Mesenchymal stem cell (in vitro differentiated cells and primary cell): ENCODE measurements around the gene VPS41.

ENCODE experiments used
- DNase-seq: peaks from one replicate; pipeline ENCODE4 v3.0.0-alpha.2; 2013
- H2AFZ ChIP-seq: one replicate; pipeline ENCODE4 v1.6.1; 2013; ENCODE audit warnings: low read depth, mild to moderate bottlenecking, control low read depth, inconsistent platforms, low read length, moderate library complexity
- H2AK5ac ChIP-seq: 2 replicates; pipeline ENCODE4 v1.6.1; 2013; ENCODE audit warnings: low read length, moderate library complexity, mild to moderate bottlenecking, inconsistent platforms; ENCODE audit not compliant: severe bottlenecking
- H2BK120ac ChIP-seq: one replicate; pipeline ENCODE4 v1.6.1; 2013; ENCODE audit warnings: low read depth, mild to moderate bottlenecking, inconsistent platforms, low read length, moderate library complexity
- H2BK12ac ChIP-seq, 2 experiments: one replicate each; pipeline ENCODE4 v1.6.1; 2013; ENCODE audit warnings: inconsistent platforms in 2 of 2, low read length in 2 of 2, mild to moderate bottlenecking in 2 of 2, moderate library complexity in 2 of 2, control low read depth in 1 of 2
- H2BK15ac ChIP-seq: one replicate; pipeline ENCODE4 v1.6.1; 2013; ENCODE audit warnings: mild to moderate bottlenecking, low read depth, inconsistent platforms; ENCODE audit not compliant: poor library complexity, severe bottlenecking
- H2BK5ac ChIP-seq: 2 replicates; pipeline ENCODE4 v1.6.1; 2013; ENCODE audit warnings: low read depth, mild to moderate bottlenecking, low read length, control low read depth, inconsistent platforms; ENCODE audit not compliant: poor library complexity, severe bottlenecking
- H3K14ac ChIP-seq, 2 experiments: one replicate each; pipeline ENCODE4 v1.6.1; 2013; ENCODE audit warnings: inconsistent platforms in 2 of 2, low read length in 2 of 2, control low read depth in 1 of 2, mild to moderate bottlenecking in 1 of 2, moderate library complexity in 1 of 2
- H3K18ac ChIP-seq, 2 experiments: one replicate each; pipeline ENCODE4 v1.6.1; 2013; ENCODE audit warnings: inconsistent platforms in 2 of 2, low read length in 2 of 2, control low read depth in 1 of 2, low read depth in 1 of 2, mild to moderate bottlenecking in 1 of 2
- H3K23ac ChIP-seq, 2 experiments: one replicate each; pipeline ENCODE4 v1.6.1; 2013; ENCODE audit warnings: inconsistent platforms in 2 of 2, low read length in 2 of 2, mild to moderate bottlenecking in 2 of 2, moderate library complexity in 2 of 2, control low read depth in 1 of 2
- H3K27ac ChIP-seq: 2 replicates; pipeline ENCODE4 v1.5.1; 2013; ENCODE audit warnings: mild to moderate bottlenecking, moderate library complexity, low read length, control low read depth, inconsistent platforms; ENCODE audit not compliant: poor library complexity, severe bottlenecking
- H3K27me3 ChIP-seq, 2 experiments: 2 replicates each; pipeline versions ENCODE4 v1.6.1 to v1.7.0; 2013; ENCODE audit warnings: low read length in 2 of 2, mild to moderate bottlenecking in 2 of 2, moderate library complexity in 2 of 2, control low read depth in 1 of 2, inconsistent platforms in 1 of 2; ENCODE audit not compliant: control insufficient read depth in 1 of 2, insufficient read depth in 1 of 2
- H3K36me3 ChIP-seq, 2 experiments: 2 replicates each; pipeline versions ENCODE4 v1.6.1 to v1.7.0; 2013; ENCODE audit warnings: low read length in 2 of 2, control low read depth in 1 of 2, inconsistent platforms in 1 of 2, low read depth in 1 of 2, mild to moderate bottlenecking in 1 of 2; ENCODE audit not compliant: insufficient read depth in 2 of 2, control insufficient read depth in 1 of 2
- H3K4ac ChIP-seq, 2 experiments: one replicate each; pipeline ENCODE4 v1.6.1; 2013; ENCODE audit warnings: inconsistent platforms in 2 of 2, low read length in 2 of 2, mild to moderate bottlenecking in 2 of 2, moderate library complexity in 2 of 2, control low read depth in 1 of 2, low read depth in 1 of 2
- H3K4me1 ChIP-seq: 2 replicates; pipeline ENCODE4 v1.6.1; 2013; ENCODE audit warnings: low read depth, low read length, control low read depth; ENCODE audit not compliant: control insufficient read depth, insufficient read depth
- H3K4me2 ChIP-seq: 2 replicates; pipeline ENCODE4 v1.6.1; 2013; ENCODE audit warnings: low read length, mild to moderate bottlenecking, inconsistent platforms; ENCODE audit not compliant: poor library complexity, severe bottlenecking
- H3K4me3 ChIP-seq, 2 experiments: 2 replicates each; pipeline versions ENCODE4 v1.5.1 to v1.7.0; 2013; ENCODE audit warnings: low read length in 2 of 2, mild to moderate bottlenecking in 2 of 2, control low read depth in 1 of 2, low read depth in 1 of 2; ENCODE audit not compliant: insufficient read depth in 1 of 2
- H3K79me1 ChIP-seq: replicated peaks from 2 replicates; pipeline ENCODE4 v1.6.1; 2013; ENCODE audit warnings: mild to moderate bottlenecking, control low read depth, low read length, inconsistent platforms; ENCODE audit not compliant: poor library complexity, severe bottlenecking
- H3K9ac ChIP-seq: 2 replicates; pipeline ENCODE4 v1.7.0; 2013; ENCODE audit warnings: mild to moderate bottlenecking, low read length, moderate library complexity
- H3K9me3 ChIP-seq: 2 replicates; pipeline ENCODE4 v1.7.0; 2013; ENCODE audit warnings: mild to moderate bottlenecking, low read length; ENCODE audit not compliant: control insufficient read depth
- H4K8ac ChIP-seq: one replicate; pipeline ENCODE4 v1.6.1; 2013; ENCODE audit warnings: inconsistent platforms, mild to moderate bottlenecking, low read length, moderate library complexity
- H4K91ac ChIP-seq: one replicate; pipeline ENCODE4 v1.6.1; 2013; ENCODE audit warnings: mild to moderate bottlenecking, low read length, inconsistent platforms
- WGBS: methylation state at CpG from one replicate; pipeline ENCODE4 v1.1.7; 2013; ENCODE audit warnings: mixed read lengths; 5-methylcytosine and 5-hydroxymethylcytosine counted together

Gene VPS41

GRCh38 chr7:38928506-38928905 is 19.5 kb upstream of the VPS41 start:
- no peak overlapping the region for H2AFZ ChIP-seq
- H3K4ac ChIP-seq = no peak overlapping the region
- WGBS = 95% methylated on average over 3 of the region's 3 CpGs
- H3K27ac ChIP-seq = no peak overlapping the region
- peaks cover 0 to under 1% of the 10 kb centered on the region in 2 experiments for H3K27me3 ChIP-seq
- no peak overlapping the region for H3K14ac ChIP-seq
- no peak overlapping the region for H2BK120ac ChIP-seq
- no peak overlapping the region for H3K4me3 ChIP-seq
- peak overlapping the region; percentile 100 for H2AK5ac ChIP-seq
- no peak overlapping the region for H2BK5ac ChIP-seq
- no peak overlapping the region for H4K8ac ChIP-seq
- no peak for DNase-seq
- H3K9me3 ChIP-seq = no peaks in the 10 kb centered on the region
- H3K4me2 ChIP-seq = no peak overlapping the region
- peaks cover 6% of the 10 kb centered on the region for H3K4me1 ChIP-seq
- no peak overlapping the region for H3K23ac ChIP-seq
- H2BK12ac ChIP-seq = no peak overlapping the region
- no peak overlapping the region for H2BK15ac ChIP-seq
- H3K79me1 ChIP-seq = no peaks in the 10 kb centered on the region
- H3K18ac ChIP-seq = no peak overlapping the region
- H4K91ac ChIP-seq = no peak overlapping the region
- no peak overlapping the region for H3K9ac ChIP-seq
- no peaks in the 10 kb centered on the region for H3K36me3 ChIP-seq

GRCh38 chr7:38927751-38928150 is 18.8 kb upstream of the VPS41 start:
- Histone ChIP-seq H3K4me3 (no peak overlapping the region), H3K36me3 (no peaks in the 10 kb centered on the region), H3K23ac (no peak overlapping the region), H2AFZ (no peak overlapping the region), H2BK5ac (no peak overlapping the region), H2BK120ac (no peak overlapping the region), H3K4me1 (peaks cover 6% of the 10 kb centered on the region), H3K27me3 (peaks cover 0 to 5% of the 10 kb centered on the region in 2 experiments), H3K79me1 (no peaks in the 10 kb centered on the region), H3K9ac (no peak overlapping the region), H2BK15ac (no peak overlapping the region), H3K14ac (no peak overlapping the region), H2AK5ac (no peak overlapping the region), H4K8ac (no peak overlapping the region), H4K91ac (no peak overlapping the region), H3K4me2 (no peak overlapping the region), H2BK12ac (no peak overlapping the region), H3K9me3 (no peaks in the 10 kb centered on the region), H3K27ac (no peak overlapping the region), H3K4ac (no peak overlapping the region), H3K18ac (no peak overlapping the region)
- no peak for DNase-seq
- WGBS = 97% methylated on average over 3 of the region's 5 CpGs

- Histone ChIP-seq H4K8ac (no peak overlapping the region), H2BK12ac (no peak overlapping the region), H3K4me3 (no peak overlapping the region), H2BK5ac (no peak overlapping the region), H3K27ac (no peak overlapping the region), H3K4me2 (no peak overlapping the region), H3K36me3 (no peaks in the 10 kb centered on the region), H2BK15ac (no peak overlapping the region), H2BK120ac (no peak overlapping the region), H3K23ac (no peak overlapping the region), H3K9ac (no peak overlapping the region), H3K9me3 (no peaks in the 10 kb centered on the region), H2AFZ (no peak overlapping the region), H3K14ac (no peak overlapping the region), H4K91ac (no peak overlapping the region), H3K4me1 (no peaks in the 10 kb centered on the region), H3K79me1 (no peaks in the 10 kb centered on the region), H3K27me3 (peaks cover 0 to 5% of the 10 kb centered on the region in 2 experiments), H3K18ac (no peak overlapping the region), H3K4ac (no peak overlapping the region), H2AK5ac (no peak overlapping the region)
- no peak for DNase-seq
- WGBS = 55% methylated on average over 3 of the region's 3 CpGs
Measured at GRCh38 chr7:38920731-38921130, 11.7 kb upstream of the VPS41 start.

- Histone ChIP-seq H3K18ac (no peak overlapping the region), H2AK5ac (no peak overlapping the region), H2BK15ac (no peak overlapping the region), H2AFZ (no peak overlapping the region), H3K23ac (no peak overlapping the region), H3K4me2 (no peak overlapping the region), H3K27ac (no peak overlapping the region), H3K14ac (no peak overlapping the region), H3K4me1 (no peaks in the 10 kb centered on the region), H4K91ac (no peak overlapping the region), H2BK120ac (no peak overlapping the region), H2BK5ac (no peak overlapping the region), H3K79me1 (no peaks in the 10 kb centered on the region), H3K9ac (no peak overlapping the region), H3K27me3 (no peaks in the 10 kb centered on the region), H2BK12ac (no peak overlapping the region), H4K8ac (no peak overlapping the region), H3K36me3 (no peaks in the 10 kb centered on the region), H3K4ac (no peak overlapping the region), H3K4me3 (no peak overlapping the region), H3K9me3 (no peaks in the 10 kb centered on the region)
- DNase-seq = no peak
- WGBS = no CpG with 5 or more reads among the region's 1 CpG
Measured at GRCh38 chr7:38916396-38916795, 7.4 kb upstream of the VPS41 start.
